Measurements from ENCODE around the gene ATG5. TPM values are rescaled to one million over a fixed set of nuclear protein-coding genes. Genes with fewer than 3 reads are reported as not detected.

ATG5 gene
- total RNA-seq, result 36.4 and 55.7 TPM in 2 replicates

GRCh38 chr6:106325336-106326178, at the start of gene ATG5:
TSS of gene ATG5 (minus strand) at chr6:106325760. CDS start at chr6:106316208, 9,552 bp downstream.

GRCh38 chr6:106360410-106360988, 34.9 kb upstream of the ATG5 start, which contains the start of gene CRYBG1:
TSS of gene CRYBG1 (plus strand) at chr6:106360717. CDS start at chr6:106360909, 192 bp downstream.

Small RNA genes within 50 kb of the gene (small RNA-seq; reads per million reads assigned to genes)
- gene RF00015 (not detected), gene RN7SL47P (not detected), gene RNU6-344P (not detected)

Other genes starting within 250 kb of the ATG5 start
- gene PRDM1, start 239.4 kb downstream of the ATG5 start, total RNA-seq, result 0.79 and 0.98 TPM in 2 replicates
- gene CRYBG1, start 35.0 kb upstream of the ATG5 start, total RNA-seq, result under 0.01 and 0.39 TPM in 2 replicates

All from placental epithelial cell (primary cell).